Measurements from ENCODE around the gene GNS.

GRCh38 chr12:64706857-64707256, 52.3 kb downstream of the GNS start:
- TF ChIP-seq EHMT2 (IDR thresholded peaks at IDR 0.05; ENCODE audit: low read depth), result no peak
- no peak for TF ChIP-seq MYC (IDR thresholded peaks at IDR 0.05; ENCODE audit: borderline replicate concordance, low read length)
- TF ChIP-seq CTCF (IDR thresholded peaks at IDR 0.05), result no peak
- no peak for TF ChIP-seq POLR2A (IDR thresholded peaks at IDR 0.05; ENCODE audit: low read length)
- TF ChIP-seq RAD21 (conservative IDR thresholded peaks at IDR 0.05 in 1 of 2, IDR thresholded peaks at IDR 0.05 in 1 of 2), result no peak
- TF ChIP-seq CHD2 (IDR thresholded peaks at IDR 0.05; ENCODE audit: low read length, partially characterized antibody), result no peak
- no peak for TF ChIP-seq MAX (IDR thresholded peaks at IDR 0.05)
- no peak for TF ChIP-seq NR3C1 (IDR thresholded peaks at IDR 0.05)

Data from A549 (cell line).